PC-9 (cell line): ENCODE measurements around the gene NXN.

Source experiments
- EZH2 ChIP-seq: fragments of 200-600 bp; sonication (generic); IDR thresholded peaks from 2 replicates; pipeline ENCODE4 v1.8.0; 2017; ENCODE audit warnings: antibody characterized with exemption, low read depth
- TF ChIP-seq, protein P1 (sequence below): fragments of 200-600 bp; sonication (generic); conservative IDR thresholded peaks from 2 replicates; pipeline ENCODE4 v1.6.1; 2017; ENCODE audit warnings: mixed run types, antibody characterized with exemption, mild to moderate bottlenecking, moderate library complexity

DNA sequence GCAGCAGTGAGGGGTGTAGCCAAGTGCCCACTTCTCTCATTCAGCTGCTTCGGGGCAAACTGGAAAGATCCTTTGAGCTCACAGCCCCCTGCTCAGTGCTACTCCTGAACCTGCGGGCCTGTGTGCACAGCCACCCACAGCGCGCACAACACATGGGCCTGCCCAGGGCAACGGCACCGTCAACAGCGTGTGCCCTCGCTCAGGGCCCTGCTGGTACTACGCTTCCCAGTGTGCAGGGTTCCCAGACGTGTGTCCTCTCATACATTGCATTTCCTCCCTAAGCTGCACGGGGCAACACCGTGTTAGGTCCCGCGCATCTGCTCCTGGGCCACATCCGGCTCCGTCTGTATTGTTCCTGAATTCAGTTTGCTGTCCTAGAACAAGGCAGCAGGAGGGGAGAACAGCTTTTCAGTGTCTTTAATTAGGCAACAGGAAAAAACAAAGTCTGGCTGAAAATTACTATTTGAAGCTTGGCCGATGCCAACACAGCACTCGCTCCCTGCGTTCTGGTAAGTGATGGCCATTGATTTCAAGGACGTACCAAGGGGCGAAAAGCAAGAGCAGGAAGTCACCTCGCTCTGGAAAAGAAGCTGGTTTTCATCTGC, 182.2 kb downstream of the NXN start:
- TF ChIP-seq, protein P1, sequence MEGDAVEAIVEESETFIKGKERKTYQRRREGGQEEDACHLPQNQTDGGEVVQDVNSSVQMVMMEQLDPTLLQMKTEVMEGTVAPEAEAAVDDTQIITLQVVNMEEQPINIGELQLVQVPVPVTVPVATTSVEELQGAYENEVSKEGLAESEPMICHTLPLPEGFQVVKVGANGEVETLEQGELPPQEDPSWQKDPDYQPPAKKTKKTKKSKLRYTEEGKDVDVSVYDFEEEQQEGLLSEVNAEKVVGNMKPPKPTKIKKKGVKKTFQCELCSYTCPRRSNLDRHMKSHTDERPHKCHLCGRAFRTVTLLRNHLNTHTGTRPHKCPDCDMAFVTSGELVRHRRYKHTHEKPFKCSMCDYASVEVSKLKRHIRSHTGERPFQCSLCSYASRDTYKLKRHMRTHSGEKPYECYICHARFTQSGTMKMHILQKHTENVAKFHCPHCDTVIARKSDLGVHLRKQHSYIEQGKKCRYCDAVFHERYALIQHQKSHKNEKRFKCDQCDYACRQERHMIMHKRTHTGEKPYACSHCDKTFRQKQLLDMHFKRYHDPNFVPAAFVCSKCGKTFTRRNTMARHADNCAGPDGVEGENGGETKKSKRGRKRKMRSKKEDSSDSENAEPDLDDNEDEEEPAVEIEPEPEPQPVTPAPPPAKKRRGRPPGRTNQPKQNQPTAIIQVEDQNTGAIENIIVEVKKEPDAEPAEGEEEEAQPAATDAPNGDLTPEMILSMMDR = no peak
- TF ChIP-seq EZH2 = no peak
